Measurements from ENCODE around the gene RAB11FIP4. TPM values are rescaled to one million over a fixed set of nuclear protein-coding genes. Genes with fewer than 3 reads are reported as not detected.

The RAB11FIP4 gene
- total RNA-seq, 1 experiment from 2014 or later = 15.1 TPM

GRCh38 chr17:31580706-31581490 lies 189.4 kb downstream of the RAB11FIP4 start (continued):
- no peak for TF ChIP-seq CTCF (IDR thresholded peaks at IDR 0.05 in 2 of 3, conservative IDR thresholded peaks at IDR 0.05 in 1 of 3; ENCODE audit: borderline replicate concordance in 1 of 3, insufficient read depth in 1 of 3, low read depth in 2 of 3, low read length in 2 of 3)

- no peak for ATAC-seq
- Histone ChIP-seq H3K4me1 (ENCODE audit: control insufficient read depth in 1 of 2, insufficient read depth in 2 of 2, low read length in 2 of 2) (peaks cover 9 to 26% of the 10 kb centered on the region in 2 experiments), H3K4me2 (ENCODE audit: low read length) (no peak overlapping the region), H3K9me2 (ENCODE audit: insufficient read depth) (no peaks in the 10 kb centered on the region), H3K9me3 (ENCODE audit: control insufficient read depth in 1 of 2, insufficient read depth in 1 of 2, low read depth in 1 of 2, low read length in 2 of 2) (no peaks in the 10 kb centered on the region), H3K79me2 (ENCODE audit: insufficient read depth, low read length) (no peaks in the 10 kb centered on the region), H3K36me3 (ENCODE audit: control insufficient read depth in 1 of 2, insufficient read depth in 2 of 2, low read length in 2 of 2) (no peaks in the 10 kb centered on the region), H3K4me3 (replicated peaks in 1 of 2; ENCODE audit: low read depth in 1 of 2, low read length in 2 of 2) (no peak overlapping the region), H2AFZ (ENCODE audit: low read depth, low read length, poor library complexity, severe bottlenecking) (no peak overlapping the region), H3K9ac (ENCODE audit: low read length) (no peak overlapping the region), H3K27ac (ENCODE audit: low read depth, low read length) (peak overlapping the region; percentile 34; the same call in 1 of the 2 replicates), H3K27me3 (ENCODE audit: insufficient read depth, low read length) (no peaks in the 10 kb centered on the region), H4K20me1 (ENCODE audit: insufficient read depth) (no peaks in the 10 kb centered on the region)
- TF ChIP-seq JUND (IDR thresholded peaks at IDR 0.05) (no peak), CEBPB (IDR thresholded peaks at IDR 0.05; ENCODE audit: low read depth) (no peak), EZH2 (IDR thresholded peaks at IDR 0.05) (no peak), CTCF (IDR thresholded peaks at IDR 0.05 in 2 of 3, conservative IDR thresholded peaks at IDR 0.05 in 1 of 3; ENCODE audit: borderline replicate concordance in 1 of 3, insufficient read depth in 1 of 3, low read depth in 2 of 3, low read length in 2 of 3) (no peak), SRF (IDR thresholded peaks at IDR 0.05; ENCODE audit: low read depth) (no peak), SP1 (IDR thresholded peaks at IDR 0.05; ENCODE audit: low read depth) (no peak), EZH2phosphoT487 (IDR thresholded peaks at IDR 0.05; ENCODE audit: borderline replicate concordance) (no peak), YY1 (IDR thresholded peaks at IDR 0.05; ENCODE audit: extremely low read depth, insufficient replicate concordance, low read depth, low read length) (no peak), POLR2AphosphoS5 (IDR thresholded peaks at IDR 0.05; ENCODE audit: low read depth, low read length) (no peak), CBX3 (IDR thresholded peaks at IDR 0.05; ENCODE audit: low read depth) (no peak), SIN3A (IDR thresholded peaks at IDR 0.05; ENCODE audit: low read depth) (no peak), ZFX (IDR thresholded peaks at IDR 0.05) (no peak), ELF1 (IDR thresholded peaks at IDR 0.05; ENCODE audit: borderline replicate concordance, low read depth) (no peak)
- TF ChIP-seq, protein P1, sequence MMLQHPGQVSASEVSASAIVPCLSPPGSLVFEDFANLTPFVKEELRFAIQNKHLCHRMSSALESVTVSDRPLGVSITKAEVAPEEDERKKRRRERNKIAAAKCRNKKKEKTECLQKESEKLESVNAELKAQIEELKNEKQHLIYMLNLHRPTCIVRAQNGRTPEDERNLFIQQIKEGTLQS (IDR thresholded peaks at IDR 0.05) = no peak
- TF ChIP-seq, protein P2, sequence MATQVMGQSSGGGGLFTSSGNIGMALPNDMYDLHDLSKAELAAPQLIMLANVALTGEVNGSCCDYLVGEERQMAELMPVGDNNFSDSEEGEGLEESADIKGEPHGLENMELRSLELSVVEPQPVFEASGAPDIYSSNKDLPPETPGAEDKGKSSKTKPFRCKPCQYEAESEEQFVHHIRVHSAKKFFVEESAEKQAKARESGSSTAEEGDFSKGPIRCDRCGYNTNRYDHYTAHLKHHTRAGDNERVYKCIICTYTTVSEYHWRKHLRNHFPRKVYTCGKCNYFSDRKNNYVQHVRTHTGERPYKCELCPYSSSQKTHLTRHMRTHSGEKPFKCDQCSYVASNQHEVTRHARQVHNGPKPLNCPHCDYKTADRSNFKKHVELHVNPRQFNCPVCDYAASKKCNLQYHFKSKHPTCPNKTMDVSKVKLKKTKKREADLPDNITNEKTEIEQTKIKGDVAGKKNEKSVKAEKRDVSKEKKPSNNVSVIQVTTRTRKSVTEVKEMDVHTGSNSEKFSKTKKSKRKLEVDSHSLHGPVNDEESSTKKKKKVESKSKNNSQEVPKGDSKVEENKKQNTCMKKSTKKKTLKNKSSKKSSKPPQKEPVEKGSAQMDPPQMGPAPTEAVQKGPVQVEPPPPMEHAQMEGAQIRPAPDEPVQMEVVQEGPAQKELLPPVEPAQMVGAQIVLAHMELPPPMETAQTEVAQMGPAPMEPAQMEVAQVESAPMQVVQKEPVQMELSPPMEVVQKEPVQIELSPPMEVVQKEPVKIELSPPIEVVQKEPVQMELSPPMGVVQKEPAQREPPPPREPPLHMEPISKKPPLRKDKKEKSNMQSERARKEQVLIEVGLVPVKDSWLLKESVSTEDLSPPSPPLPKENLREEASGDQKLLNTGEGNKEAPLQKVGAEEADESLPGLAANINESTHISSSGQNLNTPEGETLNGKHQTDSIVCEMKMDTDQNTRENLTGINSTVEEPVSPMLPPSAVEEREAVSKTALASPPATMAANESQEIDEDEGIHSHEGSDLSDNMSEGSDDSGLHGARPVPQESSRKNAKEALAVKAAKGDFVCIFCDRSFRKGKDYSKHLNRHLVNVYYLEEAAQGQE (IDR thresholded peaks at IDR 0.05; ENCODE audit: low read depth) = no peak
- CTCF ChIA-PET = no interaction called here
- POLR2A ChIA-PET = interaction anchor here (1.3 kb wide), 1 partner anchor 16 kb away, joined by 5 read pairs; no protein-coding TSS in a partner anchor
- DNase-seq (ENCODE audit: low read depth, low spot score) = no peak
- RAD21 ChIA-PET (ENCODE audit: low non-redundant PET in 1 of 2, low total read pairs in 2 of 2, uncharacterized antibody in 2 of 2, unreplicated experiment in 2 of 2) = no interaction called here
- BruUV-seq (replicated peaks) = no TSS peak
- intact Hi-C loops (cut with micrococcal nuclease) = no loop called here
Observed at GRCh38 chr17:31581491-31581890, 190.0 kb downstream of the RAB11FIP4 start.

All from HCT116 (cell line).